GM18526 (cell line): ENCODE measurements around the gene TOMM40L.
A peak's percentile ranks its signal among the peaks of the same experiment; 100 is the strongest.

ENCODE experiments used
- POLR2A ChIP-seq: IDR thresholded peaks from 3 replicates; pipeline ENCODE4 v1.6.1; 2011; ENCODE audit not compliant: insufficient read length; ENCODE audit errors: extremely low read depth

TOMM40L gene

DNA sequence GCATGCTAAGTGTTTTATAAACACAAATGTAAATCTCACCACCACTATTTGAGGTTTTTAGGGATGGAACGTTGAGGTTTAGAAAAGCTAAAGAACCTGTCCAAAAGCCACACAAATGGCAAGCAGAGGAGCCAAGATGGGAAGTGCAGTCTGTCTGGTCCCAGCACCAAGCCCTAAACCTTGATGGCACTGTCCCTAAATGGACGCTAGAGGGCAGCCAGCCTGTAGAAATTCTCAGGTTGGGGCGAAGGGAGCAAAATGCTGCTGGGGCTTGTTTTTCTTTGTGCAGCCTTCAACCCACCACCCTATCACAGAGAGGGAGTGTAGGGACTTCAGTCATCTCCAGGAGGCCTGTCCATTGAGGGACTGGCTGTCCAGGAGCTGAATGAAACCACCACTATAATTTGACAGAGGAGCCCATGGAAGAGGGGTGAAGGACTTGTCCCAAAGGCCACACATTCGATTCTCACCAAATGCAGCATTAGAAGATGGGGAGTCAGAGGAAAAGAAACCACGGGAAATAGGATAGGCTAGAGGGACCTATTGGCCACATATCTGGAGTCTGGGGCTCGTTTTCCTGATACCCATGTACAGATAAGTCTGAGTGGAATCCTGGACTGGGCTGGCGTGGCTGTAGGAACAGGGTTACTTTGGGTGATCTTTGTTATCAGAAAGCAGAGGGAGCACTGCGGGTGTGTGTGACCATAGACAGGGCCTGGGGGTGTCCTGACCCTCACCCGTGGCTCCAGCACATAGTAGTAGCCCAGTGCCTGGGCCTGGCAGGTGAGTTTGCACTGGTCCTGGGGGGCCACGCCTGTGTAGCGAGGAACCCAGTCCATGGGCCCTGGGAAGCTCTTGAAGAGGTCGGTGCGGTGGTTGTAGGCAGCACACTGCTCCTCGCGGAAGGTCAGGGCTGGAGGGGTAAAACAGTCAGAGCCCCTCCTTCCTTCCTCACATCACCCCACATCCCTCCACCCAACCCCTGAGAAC, 33.1 kb upstream of the TOMM40L start:
- no peak for TF ChIP-seq POLR2A

DNA sequence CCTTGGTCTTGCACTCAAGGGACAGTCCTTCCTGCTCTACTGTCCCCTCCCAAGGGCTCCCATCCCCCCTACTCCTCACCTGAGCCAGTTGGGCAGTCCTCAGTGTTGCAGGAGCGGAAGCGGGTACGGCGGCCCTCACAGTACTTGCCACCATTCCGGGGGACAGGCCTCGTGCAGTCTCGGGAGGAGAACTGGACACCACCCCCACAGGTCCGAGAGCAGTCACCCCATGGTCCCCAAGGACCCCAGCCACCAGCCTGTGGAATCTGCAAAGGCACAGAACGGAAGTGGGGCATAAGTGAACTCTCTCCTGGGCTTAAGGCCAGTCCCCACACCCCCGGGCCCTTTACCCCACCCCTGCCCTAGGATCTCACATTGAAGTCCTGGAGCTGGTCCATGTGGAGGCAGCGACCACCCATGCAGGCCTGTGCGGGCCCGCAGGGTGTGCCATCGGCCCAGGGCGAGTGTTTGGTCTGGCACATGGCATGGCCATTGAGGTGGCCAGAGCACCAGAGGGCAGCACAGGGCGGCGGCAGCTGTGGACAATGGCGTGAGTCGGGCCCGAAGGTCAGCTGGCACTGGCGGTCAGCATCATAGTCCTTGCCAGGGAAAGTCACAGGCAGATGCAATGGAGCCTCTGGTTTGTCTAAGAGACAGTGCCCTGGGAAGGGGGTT, 32.2 kb upstream of the TOMM40L start:
- TF ChIP-seq POLR2A = no peak

DNA sequence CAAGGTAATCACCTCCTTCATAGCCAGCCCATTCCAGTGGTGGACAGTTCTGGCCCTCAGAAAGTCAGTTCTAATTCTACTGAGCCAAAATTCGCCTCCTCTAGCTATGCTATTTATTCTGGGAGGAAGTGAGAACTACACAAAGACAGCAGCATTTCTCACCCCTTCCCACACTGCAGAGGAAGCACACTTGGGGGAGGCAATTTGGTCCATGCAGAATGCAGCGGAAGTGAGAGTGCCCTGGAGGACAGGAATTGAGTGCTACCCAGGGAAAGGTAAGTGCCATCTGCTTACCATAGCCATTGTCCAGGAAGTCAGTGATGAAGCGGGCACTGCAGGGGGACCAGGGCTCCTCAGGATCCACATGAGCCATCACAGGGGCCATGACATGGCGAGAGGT, 30.7 kb upstream of the TOMM40L start:
- no peak for TF ChIP-seq POLR2A

DNA sequence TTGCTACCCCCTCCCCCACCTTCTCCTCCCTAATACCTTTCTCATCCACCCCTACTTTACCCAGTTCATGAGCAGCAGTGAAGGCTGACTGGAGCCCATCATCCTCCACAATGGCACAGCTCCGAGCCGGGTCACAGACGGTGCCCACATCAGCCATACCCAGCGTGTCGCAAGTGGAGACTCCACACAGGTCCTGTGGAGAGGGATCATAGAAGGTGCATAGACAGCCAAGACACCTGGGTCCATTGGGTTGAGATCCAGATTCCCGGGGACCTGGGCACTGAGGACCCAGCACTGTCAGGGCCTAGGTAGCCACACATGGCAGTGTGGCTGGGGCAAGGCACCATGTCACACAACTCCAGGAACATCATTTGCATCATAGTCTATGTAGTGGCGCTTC, 29.7 kb upstream of the TOMM40L start:
- no peak for TF ChIP-seq POLR2A

DNA sequence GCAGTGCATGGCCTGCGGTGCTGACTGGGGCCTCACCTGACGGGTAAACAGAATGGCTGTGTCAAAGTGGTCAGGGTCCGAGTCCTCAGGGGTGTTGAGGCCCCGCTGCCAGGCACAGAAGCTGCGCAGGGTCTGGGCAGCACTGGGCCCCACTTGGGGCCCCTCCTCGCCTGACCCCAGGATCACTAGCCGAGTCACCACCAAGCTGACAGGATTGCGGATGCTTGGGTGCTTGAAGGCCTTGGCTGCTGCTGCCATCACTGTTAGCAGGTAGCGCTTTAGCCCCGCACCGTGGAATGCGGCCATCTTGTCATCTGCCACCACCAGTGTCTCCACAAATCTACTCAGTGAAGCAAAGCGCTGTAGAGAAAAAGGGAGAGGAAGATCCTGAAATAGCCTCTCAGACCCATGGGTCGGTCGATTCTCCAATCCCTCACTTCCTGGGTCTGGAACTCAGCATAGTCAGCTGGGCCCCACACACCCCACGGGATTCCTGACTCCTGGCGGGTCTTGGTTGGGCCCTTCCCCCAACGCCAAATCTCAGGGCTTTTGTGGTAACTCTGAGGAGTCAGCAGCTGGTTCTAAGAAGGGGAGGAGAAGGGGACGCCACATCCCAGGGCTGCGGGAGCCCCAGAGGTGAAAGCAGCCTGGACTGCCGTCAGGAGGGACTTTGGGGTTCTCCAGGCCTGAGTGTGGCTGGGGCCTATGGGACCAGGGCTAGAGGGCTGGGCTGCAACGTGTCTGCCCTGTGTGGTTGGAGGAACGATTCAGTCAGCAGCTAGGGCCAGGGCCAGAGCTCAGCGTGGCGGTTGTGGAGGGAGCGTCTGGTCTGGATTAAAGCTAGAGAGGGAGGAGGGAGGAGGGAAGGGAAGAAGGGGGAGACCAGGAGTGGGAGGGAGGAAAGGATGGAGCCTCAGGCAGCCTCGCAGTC, 29.1 kb upstream of the TOMM40L start:
- TF ChIP-seq POLR2A = no peak

DNA sequence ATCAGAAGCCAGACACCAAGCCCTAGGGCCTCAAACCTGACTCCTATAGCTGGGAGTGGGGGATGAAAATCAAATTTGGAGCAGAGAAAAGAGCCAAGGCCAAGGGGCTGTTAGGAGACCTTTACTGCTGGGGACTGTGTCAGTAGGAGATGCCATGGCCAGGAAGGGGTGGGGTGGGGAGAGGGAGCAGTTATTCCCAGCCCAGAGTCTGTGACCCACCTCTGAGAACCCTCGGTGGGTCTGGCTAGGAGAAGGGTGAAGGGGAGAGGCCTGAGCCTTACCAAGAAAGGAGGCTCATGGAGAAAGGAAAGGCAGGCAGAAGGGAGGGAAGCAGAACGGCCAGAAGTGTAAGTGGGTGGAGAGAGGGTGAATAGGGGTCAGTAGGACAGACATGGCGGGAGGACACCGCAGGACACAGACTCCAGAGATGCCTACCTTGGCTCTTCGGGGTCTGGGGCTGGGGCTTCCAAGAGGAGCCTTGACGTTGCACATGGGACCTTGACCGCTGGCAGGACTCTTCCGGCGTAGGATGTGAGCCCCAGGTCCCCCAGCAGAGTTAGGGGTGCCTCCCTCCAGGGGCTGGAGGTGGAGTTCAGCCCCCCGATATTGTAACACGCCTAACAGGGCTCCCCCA, 28.2 kb upstream of the TOMM40L start:
- no peak for TF ChIP-seq POLR2A

DNA sequence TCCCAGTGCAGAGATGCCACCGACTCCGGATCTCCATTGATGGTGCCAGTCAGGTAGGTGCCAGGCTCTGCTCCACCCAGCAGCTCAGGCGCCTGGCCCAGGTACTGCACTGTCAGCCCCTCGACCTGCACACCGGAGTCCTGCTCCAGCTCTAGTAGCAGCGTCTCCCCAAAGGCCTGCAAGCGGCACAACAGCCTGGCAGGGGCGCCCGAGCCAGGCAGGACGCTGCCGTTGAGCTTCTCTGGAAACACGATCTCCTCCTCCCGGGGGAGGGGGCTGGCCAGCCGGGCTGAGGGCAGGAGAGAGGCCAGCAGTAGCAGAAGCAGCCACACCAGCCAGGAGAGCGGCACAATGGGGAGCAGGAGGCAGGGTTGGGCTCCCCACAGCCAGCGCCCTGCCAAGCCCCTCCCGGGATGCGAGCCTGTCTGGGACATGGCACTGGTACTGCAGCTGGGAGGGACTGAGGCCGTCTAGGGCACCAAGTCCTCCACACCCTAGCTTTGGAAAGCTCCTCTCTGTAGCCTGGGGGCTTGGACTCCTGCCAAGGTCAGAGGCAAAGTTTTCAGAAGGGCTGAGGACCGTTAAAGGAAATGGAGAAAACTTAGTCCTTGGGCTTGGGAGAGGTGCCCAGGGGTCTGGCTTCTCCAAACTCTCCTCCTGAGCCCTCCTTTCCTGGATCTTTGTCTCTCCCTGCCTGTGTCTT, 27.5 kb upstream of the TOMM40L start:
- no peak for TF ChIP-seq POLR2A

DNA sequence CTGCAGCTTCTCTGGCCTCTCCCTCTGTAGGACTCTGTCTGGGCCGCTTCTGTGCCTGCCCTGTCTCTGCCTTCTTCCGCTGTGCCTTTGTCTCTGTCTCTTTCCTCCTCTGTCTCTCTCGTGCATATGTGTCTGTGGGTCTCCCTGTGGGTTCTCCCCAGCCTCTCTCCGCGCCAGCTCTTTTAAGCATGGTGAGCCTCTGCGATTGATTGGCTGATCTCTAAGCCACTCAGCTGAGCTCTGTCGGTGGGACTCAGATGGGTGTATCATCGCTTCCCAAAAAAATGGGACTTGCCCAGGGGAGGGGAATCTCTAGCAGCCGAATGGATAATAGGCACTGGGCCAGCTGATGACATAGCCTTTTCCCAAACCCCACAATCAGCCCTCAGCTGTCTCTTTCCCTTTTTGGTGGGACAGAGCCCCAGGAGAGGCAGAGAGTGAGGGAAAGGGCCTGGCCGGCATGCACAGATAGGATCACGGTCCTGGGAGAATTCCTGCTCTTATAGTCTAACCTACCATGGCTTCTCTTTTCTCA, 26.9 kb upstream of the TOMM40L start, which contains the start of gene ADAMTS4:
Gene ADAMTS4, minus strand, starts transcription at position 158 of the 535 bp plus-strand sequence. CDS start 427 bp downstream, outside the sequence.
- TF ChIP-seq POLR2A = no peak

DNA sequence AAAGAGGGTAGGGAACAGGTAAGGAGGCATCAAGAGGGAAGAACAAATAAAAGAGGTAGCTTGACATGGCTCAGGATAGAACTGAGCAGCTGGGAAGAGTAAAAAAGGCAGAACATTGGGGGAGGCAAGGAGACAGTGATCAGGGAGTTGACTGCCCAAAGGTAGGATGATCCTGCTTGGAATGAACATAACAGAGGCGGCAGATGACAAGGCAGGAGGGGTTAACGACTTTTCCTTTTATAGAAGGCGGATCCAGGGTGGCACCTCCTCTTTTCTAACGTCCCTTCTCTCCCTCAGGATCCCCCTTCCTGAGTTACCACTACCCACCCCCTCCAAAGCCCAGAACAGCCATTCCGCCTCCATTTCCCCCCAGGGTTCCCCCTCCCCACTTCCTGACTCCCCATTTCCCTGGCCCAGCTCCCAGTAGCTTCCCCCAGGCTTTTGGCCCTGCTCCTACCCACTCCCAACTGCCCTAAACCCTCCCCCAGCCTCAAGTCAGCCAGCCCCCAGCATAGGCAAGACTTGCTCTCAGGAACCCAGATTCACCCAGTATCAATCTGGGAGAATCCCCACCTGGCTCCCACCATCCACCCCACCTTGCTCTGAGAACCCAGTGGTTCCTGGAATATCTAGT, 26.2 kb upstream of the TOMM40L start:
- no peak for TF ChIP-seq POLR2A

DNA sequence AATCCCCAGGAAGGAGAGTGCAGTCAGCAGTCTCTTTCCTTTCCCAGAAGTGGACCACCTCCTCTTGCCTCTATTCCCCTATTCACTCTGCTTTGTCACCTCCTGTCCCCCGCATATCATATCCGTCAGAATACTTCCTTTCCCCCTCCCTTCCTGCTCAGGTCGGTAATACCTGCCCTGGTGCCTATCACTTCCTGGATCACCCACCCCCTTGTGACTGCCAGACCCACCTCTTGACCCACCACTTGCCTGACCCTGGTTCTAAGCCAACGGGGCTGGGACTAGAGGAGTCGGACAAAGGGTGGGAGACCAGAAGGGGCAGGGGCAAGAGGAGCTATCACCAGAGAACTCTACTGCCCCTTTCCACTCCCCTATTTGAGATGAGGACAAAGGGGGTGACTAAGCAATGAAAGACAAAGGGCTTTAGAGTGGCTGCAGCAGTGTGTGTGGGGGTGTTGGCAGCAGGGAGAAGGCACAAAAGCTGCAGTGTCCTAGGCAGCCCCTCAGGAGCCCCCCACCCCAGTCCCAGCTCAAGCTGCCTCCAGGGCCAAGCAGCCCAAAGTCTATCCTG, 25.4 kb upstream of the TOMM40L start:
- no peak for TF ChIP-seq POLR2A

DNA sequence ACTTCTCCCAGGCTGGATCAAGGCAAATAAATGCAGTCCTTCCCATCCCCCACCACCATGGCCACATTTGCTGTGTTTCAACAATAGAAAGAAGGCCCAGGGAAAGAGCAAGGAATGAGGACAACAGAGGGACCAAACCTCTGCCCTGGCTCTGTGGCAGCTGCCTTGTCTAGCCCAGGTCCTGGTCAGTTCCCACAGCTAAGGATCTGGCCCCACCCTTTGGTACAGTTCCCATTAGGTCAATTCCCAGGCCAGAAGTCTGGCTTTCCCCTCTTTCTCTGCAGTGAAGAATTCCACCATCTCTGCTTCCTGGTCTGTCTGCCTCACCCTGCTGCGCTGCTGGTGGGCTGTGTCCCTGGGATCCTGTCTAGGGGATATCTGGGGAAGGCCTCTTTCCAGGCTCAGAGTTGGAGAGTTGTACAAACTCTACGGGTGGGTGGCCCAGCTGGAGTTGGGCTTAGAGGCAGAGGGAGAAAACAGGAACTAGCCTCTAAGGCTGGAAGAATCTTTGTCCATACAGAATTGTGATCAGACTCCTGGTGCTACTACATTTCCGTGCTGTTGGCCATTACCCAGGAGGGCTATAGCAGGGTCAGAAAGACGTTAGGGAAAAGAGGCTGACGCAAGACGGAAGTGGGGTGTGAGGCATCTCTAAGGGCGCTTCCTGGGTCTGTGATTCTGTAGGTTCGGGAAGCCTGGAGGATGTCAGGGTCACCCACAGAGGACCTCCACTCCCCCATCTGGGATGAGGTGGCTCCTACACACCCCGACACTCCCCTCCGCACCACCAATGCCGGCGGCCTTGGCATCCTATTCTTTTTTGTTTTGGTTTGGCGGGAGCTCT, 24.6 kb upstream of the TOMM40L start:
- TF ChIP-seq POLR2A = no peak

DNA sequence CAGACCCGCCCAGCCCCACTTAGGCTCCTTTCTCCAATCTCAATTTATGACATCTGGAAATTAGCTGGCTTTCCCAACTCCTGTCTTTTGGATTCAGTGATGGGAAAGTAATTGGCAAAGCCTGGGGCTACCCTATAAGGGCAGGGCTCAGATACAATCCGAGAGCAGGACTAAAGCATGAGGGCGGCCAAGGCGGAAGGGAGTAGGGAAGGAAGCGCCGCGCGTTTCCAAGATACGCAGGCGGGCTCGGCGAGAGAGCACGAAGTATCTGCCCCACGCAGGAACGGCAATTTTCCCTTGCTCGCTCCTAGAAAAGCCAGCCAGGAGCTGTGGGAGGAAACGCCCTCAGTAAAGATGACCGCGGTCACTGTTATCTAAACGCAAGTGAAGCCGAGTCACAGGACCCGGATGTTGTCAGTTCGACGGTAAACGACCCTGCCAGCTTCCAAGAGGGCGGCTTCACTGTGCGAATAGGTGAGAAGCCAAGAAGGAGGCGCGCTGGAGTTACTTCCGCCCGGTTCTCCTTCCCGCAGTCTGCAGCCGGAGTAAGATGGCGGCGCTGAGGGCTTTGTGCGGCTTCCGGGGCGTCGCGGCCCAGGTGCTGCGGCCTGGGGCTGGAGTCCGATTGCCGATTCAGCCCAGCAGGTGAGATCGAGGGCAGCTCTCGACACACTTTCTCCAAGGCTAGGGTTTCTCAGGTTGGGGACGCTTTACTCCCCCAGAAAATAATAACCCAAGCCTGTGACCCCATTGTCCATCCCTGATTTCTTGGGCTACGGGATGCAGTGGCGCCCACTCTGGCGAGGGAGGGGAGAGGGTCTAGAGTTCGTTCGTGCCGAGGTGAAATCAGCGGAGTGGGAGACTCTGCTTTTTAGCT, 23.8 kb upstream of the TOMM40L start, which contains the start of gene NDUFS2:
Gene NDUFS2, plus strand, starts transcription at position 532 of the 877 bp plus-strand sequence. Its CDS starts 19 bp downstream, at position 551.
- TF ChIP-seq POLR2A = peak; percentile 88
